Adrenal gland (tissue), 5 donors: Measurements from ENCODE around the gene ALX4.

Source experiments
- POLR2A ChIP-seq, 2 donors: fragments of 450-650 bp; IDR thresholded peaks; one replicate each; pipeline ENCODE4 v1.6.1; 2017; ENCODE audit warnings: antibody characterized with exemption in 2 of 2, mild to moderate bottlenecking in 2 of 2, moderate library complexity in 1 of 2
- TF ChIP-seq, protein P1 (sequence below), 6 experiments: fragments of 450-650 bp in 4 of 6; fragments of 200-600 bp in 2 of 6; sonication (generic) in 1 of 6; IDR thresholded peaks; 1 replicate in 5 of 6; 2 replicates in 1 of 6; pipeline versions ENCODE4 v1.5.1 to v1.8.0; 2016 to 2021; ENCODE audit warnings: antibody characterized with exemption in 6 of 6, mild to moderate bottlenecking in 2 of 6, moderate library complexity in 1 of 6
- donor health status: DM: no; HTN: no; CAD: no.

DNA sequence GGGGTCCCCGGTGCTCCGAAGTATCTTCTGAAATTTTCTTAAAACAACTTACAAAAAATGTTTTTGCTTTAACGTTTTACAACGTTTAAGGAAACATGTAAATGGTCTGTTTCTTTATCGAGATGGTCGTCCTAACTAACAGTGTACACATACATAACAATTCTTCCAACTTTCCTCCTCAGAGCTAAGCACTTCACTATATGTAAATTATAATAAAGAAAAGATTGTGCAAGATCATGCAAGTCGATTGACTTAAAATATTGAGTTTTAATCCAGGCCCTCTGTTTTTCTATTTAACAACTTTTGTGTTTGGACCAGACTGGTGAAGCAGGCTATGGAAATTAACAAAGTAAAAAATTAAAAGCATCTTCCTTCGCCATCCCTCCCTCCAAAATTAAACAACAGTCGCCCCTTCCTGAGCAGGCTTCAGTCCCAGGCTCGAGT is 4.9 kb downstream of the ALX4 start:
- TF ChIP-seq, protein P1, sequence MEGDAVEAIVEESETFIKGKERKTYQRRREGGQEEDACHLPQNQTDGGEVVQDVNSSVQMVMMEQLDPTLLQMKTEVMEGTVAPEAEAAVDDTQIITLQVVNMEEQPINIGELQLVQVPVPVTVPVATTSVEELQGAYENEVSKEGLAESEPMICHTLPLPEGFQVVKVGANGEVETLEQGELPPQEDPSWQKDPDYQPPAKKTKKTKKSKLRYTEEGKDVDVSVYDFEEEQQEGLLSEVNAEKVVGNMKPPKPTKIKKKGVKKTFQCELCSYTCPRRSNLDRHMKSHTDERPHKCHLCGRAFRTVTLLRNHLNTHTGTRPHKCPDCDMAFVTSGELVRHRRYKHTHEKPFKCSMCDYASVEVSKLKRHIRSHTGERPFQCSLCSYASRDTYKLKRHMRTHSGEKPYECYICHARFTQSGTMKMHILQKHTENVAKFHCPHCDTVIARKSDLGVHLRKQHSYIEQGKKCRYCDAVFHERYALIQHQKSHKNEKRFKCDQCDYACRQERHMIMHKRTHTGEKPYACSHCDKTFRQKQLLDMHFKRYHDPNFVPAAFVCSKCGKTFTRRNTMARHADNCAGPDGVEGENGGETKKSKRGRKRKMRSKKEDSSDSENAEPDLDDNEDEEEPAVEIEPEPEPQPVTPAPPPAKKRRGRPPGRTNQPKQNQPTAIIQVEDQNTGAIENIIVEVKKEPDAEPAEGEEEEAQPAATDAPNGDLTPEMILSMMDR (IDR thresholded peaks at IDR 0.05): no peak
- no peak for TF ChIP-seq POLR2A (IDR thresholded peaks at IDR 0.05)
